NCI-H748 treated with DMSO at 0.1 percent for 48 hours (cell line): ENCODE results near the gene BTG1.
"Not testable (repeated sequence)": the region's sequence is repeated elsewhere in the genome, so short reads cannot be mapped to it uniquely, and the experiment has no call there.

Experiments used
- DNase-seq: peaks from one replicate; lab custom pipeline; 2025; lab: John Stamatoyannopoulos, UW

Gene BTG1

GRCh38 chr12:92098594-92099380, 46.9 kb downstream of the BTG1 start:
- DNase-seq, result no peak

DNA sequence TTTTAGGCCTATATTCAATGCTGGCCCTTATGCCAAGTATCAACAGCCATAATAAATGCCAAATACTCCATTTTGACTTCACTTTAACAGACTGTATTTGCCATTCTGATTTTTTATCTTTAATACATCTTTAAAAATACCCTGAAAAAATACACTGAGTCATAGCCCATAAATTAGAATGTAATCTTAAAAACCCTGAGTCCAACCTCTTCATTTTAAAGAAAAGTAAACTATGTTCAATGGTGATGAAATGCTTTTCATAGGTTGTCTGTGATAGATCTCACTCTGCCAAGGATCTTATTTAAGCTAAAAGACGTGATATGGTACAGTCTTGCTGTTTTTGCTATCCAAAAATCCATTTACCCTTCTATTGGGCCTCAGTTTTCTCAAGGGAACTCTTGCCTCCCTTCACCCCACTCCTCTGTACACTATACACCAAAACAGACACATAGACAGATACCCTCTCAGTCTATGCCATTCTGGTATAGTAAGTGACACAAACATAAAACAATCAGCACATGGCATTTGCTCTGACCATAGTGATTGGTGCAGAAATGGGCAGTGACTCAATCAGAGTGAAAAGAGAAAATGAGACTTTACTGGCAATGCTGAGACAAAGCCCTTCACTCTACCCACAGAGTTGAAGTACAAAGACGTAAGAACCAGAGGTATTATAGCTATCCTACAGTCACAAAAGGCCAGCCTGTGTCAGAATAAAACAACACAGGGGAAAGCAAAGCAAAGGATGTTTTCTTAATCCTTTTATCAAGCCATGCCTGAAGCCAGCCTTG, 49.1 kb downstream of the BTG1 start:
- DNase-seq, result no peak

DNA sequence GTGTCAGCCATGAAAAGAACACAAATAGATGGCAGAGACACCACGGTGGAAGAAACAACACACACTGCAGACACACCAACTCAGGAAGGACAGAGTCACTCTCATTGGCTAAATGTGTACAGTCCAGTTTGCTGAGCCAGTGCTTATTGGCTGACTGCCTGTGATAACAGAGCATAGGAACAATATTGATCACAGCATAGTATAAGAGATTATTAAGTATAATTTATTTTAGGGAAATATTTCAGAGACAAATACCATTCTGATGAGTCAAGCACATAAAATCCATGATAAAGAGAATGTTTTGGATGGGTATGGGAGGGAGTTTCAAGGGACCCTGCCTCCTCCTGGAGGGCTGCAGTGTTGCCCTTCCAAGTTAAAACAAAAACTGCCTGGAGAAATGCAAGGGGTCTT, 50.9 kb downstream of the BTG1 start:
- DNase-seq, result no peak

DNA sequence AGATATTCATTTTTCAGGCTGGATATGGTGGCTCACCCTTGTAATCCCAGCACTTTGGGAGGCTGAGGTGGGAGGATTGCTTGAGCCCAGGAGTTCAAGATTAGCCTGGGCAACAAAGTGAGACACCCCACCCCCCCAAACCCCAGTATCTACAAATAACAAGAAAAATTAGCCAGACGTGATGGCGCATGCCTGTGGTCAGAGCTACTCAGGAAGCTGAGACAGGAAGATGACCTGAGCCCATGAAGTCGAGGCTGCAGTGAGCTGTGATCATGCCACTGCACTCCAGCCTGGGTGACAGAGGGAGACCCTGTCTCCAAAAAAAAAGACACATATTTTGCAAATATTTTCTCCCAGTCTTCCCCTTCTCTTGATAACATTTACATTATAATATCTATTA, 51.3 kb downstream of the BTG1 start:
- not testable (repeated sequence) for DNase-seq
